SK-N-SH (cell line): ENCODE measurements around the gene MEF2C.

ENCODE experiments used
- CHD2 ChIP-seq: fragments of 150-350 bp; IDR thresholded peaks from 2 replicates; pipeline ENCODE4 v1.6.1; 2018; ENCODE audit warnings: low read length; ENCODE audit not compliant: partially characterized antibody
- CTCF ChIP-seq: fragments of 200-600 bp; sonication (generic); IDR thresholded peaks from 2 replicates; pipeline ENCODE4 v1.6.1; 2017; ENCODE audit warnings: antibody characterized with exemption, mild to moderate bottlenecking, moderate library complexity
- EZH2phosphoT487 ChIP-seq: fragments of 200-600 bp; sonication (generic); IDR thresholded peaks from 2 replicates; pipeline ENCODE4 v1.6.1; 2017; ENCODE audit warnings: low read depth, mixed run types, mild to moderate bottlenecking, antibody characterized with exemption, moderate library complexity, borderline replicate concordance
- FOXM1 ChIP-seq: IDR thresholded peaks from 2 replicates; pipeline ENCODE4 v1.4.0; 2012; ENCODE audit warnings: low read depth, mild to moderate bottlenecking
- MEF2A ChIP-seq: IDR thresholded peaks from 2 replicates; pipeline ENCODE4 v1.4.0; 2012; ENCODE audit warnings: low read depth, borderline replicate concordance
- RXRA ChIP-seq: IDR thresholded peaks from 2 replicates; pipeline ENCODE4 v1.4.0; 2012; ENCODE audit warnings: low read depth, mild to moderate bottlenecking, borderline replicate concordance
- TAF1 ChIP-seq: IDR thresholded peaks from 2 replicates; pipeline ENCODE4 v1.6.1; 2012; ENCODE audit warnings: low read depth, mild to moderate bottlenecking, low read length, moderate library complexity, borderline replicate concordance
- TCF12 ChIP-seq: IDR thresholded peaks from 2 replicates; pipeline ENCODE4 v1.4.0; 2012
- TEAD4 ChIP-seq: IDR thresholded peaks from 2 replicates; pipeline ENCODE4 v1.4.0; 2012; ENCODE audit warnings: mild to moderate bottlenecking, borderline replicate concordance; ENCODE audit not compliant: insufficient read depth
- TF ChIP-seq, protein P1 (sequence below): IDR thresholded peaks from 2 replicates; pipeline ENCODE4 v1.6.1; 2012; ENCODE audit warnings: mild to moderate bottlenecking, low read depth, low read length, moderate library complexity

- TF ChIP-seq CTCF, result no peak
- no peak for TF ChIP-seq EZH2phosphoT487
- TF ChIP-seq TAF1, result no peak
- no peak for TF ChIP-seq TEAD4
- TF ChIP-seq, protein P1, sequence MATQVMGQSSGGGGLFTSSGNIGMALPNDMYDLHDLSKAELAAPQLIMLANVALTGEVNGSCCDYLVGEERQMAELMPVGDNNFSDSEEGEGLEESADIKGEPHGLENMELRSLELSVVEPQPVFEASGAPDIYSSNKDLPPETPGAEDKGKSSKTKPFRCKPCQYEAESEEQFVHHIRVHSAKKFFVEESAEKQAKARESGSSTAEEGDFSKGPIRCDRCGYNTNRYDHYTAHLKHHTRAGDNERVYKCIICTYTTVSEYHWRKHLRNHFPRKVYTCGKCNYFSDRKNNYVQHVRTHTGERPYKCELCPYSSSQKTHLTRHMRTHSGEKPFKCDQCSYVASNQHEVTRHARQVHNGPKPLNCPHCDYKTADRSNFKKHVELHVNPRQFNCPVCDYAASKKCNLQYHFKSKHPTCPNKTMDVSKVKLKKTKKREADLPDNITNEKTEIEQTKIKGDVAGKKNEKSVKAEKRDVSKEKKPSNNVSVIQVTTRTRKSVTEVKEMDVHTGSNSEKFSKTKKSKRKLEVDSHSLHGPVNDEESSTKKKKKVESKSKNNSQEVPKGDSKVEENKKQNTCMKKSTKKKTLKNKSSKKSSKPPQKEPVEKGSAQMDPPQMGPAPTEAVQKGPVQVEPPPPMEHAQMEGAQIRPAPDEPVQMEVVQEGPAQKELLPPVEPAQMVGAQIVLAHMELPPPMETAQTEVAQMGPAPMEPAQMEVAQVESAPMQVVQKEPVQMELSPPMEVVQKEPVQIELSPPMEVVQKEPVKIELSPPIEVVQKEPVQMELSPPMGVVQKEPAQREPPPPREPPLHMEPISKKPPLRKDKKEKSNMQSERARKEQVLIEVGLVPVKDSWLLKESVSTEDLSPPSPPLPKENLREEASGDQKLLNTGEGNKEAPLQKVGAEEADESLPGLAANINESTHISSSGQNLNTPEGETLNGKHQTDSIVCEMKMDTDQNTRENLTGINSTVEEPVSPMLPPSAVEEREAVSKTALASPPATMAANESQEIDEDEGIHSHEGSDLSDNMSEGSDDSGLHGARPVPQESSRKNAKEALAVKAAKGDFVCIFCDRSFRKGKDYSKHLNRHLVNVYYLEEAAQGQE, result 0 out of 2 replicates have a peak, but pooled peaks have one; percentile 33
- TF ChIP-seq CHD2, result no peak
- TF ChIP-seq RXRA, result no peak
- no peak for TF ChIP-seq MEF2A
- no peak for TF ChIP-seq TCF12
- TF ChIP-seq FOXM1, result no peak
Observed at GRCh38 chr5:88890070-88890781, 7.2 kb upstream of the MEF2C start.
